Glutamatergic neuron (in vitro differentiated cells): ENCODE data around the gene VGLL1. TPM values are rescaled to one million over a fixed set of nuclear protein-coding genes. Genes with fewer than 3 reads are reported as not detected.

Experiments used
- DNase-seq: peaks from one replicate; pipeline ENCODE4 v3.0.0; 2022
- H3K27ac Mint-ChIP-seq: one replicate; pipeline ENCODE4 v1.8.0; 2020; ENCODE audit warnings: mild to moderate bottlenecking, mixed read lengths, inconsistent platforms; ENCODE audit not compliant: unreplicated experiment
- H3K27me3 Mint-ChIP-seq: one replicate; pipeline ENCODE4 v1.8.0; 2020; ENCODE audit warnings: mild to moderate bottlenecking, moderate library complexity, mixed read lengths, inconsistent platforms; ENCODE audit not compliant: unreplicated experiment
- H3K36me3 Mint-ChIP-seq: one replicate; pipeline ENCODE4 v1.8.0; 2020; ENCODE audit warnings: mild to moderate bottlenecking, mixed read lengths, inconsistent platforms; ENCODE audit not compliant: unreplicated experiment
- H3K4me1 Mint-ChIP-seq: one replicate; pipeline ENCODE4 v1.8.0; 2020; ENCODE audit warnings: mild to moderate bottlenecking, low read depth, mixed read lengths, inconsistent platforms; ENCODE audit not compliant: unreplicated experiment
- H3K4me3 Mint-ChIP-seq: one replicate; pipeline ENCODE4 v1.8.0; 2020; ENCODE audit warnings: mild to moderate bottlenecking, mixed read lengths, inconsistent platforms; ENCODE audit not compliant: unreplicated experiment
- H3K9me3 Mint-ChIP-seq: one replicate; pipeline ENCODE4 v1.8.0; 2020; ENCODE audit warnings: mild to moderate bottlenecking, moderate library complexity, mixed read lengths, inconsistent platforms; ENCODE audit not compliant: unreplicated experiment
- CTCF ChIP-seq: fragments of 200-600 bp; sonication (generic); IDR thresholded peaks from one replicate; pipeline ENCODE4 v1.5.0; 2021; ENCODE audit not compliant: partially characterized antibody, unreplicated experiment
- total RNA-seq: library from RNA; stranded (reverse); fragmentation: NEBNext Ultra II Directional; extraction: Animal tissue kit (Norgen Biotek cat#: 25700); gene quantifications from one replicate; pipeline ENCODE4 v1.2.1, GENCODE V29; 2021; ENCODE audit not compliant: unreplicated experiment

Gene VGLL1
- total RNA-seq, 1 donor from 2014 or later, result not detected

DNA sequence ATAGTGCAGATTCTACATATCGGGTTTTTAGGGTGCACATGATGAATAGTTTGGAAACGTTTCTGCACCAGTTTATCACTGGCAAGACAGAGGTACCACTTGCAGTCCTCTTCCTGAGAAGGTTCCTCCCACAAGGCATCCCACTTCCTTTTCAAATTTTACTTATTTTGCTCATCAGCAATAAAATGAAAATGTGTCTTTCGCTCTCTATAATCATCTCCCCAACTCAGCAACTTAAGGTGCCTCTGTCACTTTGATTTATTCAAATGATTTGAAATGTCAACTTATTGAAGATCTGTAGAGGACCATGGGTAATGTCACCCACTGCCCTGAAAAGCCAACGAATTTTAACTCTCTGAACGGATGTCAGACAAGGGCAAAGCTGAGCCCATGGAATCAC lies 53.2 kb downstream of the VGLL1 start:
- no peak for DNase-seq
- no peaks in the 10 kb centered on the region for H3K36me3 Mint-ChIP-seq
- H3K27ac Mint-ChIP-seq, result no peak overlapping the region
- H3K9me3 Mint-ChIP-seq, result no peaks in the 10 kb centered on the region
- no peak for TF ChIP-seq CTCF
- no peak overlapping the region for H3K4me3 Mint-ChIP-seq
- H3K4me1 Mint-ChIP-seq, result no peaks in the 10 kb centered on the region
- H3K27me3 Mint-ChIP-seq, result no peaks in the 10 kb centered on the region

- DNase-seq, result no peak
- H3K4me3 Mint-ChIP-seq, result no peak overlapping the region
- H3K27me3 Mint-ChIP-seq, result no peaks in the 10 kb centered on the region
- no peaks in the 10 kb centered on the region for H3K36me3 Mint-ChIP-seq
- no peak overlapping the region for H3K27ac Mint-ChIP-seq
- TF ChIP-seq CTCF, result no peak
- H3K4me1 Mint-ChIP-seq, result no peaks in the 10 kb centered on the region
- no peaks in the 10 kb centered on the region for H3K9me3 Mint-ChIP-seq
Observed at GRCh38 chrX:136585960-136586359, 53.9 kb downstream of the VGLL1 start.

DNA sequence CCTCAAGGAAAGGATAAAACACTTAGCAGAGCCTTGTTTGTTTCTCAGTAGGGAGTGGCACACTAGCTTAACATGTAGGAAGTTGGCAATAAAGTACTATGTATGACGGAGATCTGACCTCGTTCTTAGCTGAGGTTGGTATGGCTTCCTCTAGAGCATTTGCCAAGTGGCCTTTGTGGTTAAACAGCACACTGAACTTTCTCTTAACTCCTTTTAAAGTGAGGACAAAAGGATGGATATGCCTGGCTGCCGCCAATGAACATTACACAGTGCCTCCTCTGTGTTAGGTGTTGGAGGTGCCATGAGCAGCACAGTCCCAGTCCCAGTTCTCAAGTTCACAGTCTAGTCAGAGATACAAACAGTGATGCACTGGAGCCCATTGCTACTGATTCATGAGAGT lies 54.4 kb downstream of the VGLL1 start:
- Mint-ChIP-seq H3K27me3 (no peaks in the 10 kb centered on the region), H3K4me3 (no peak overlapping the region), H3K9me3 (no peaks in the 10 kb centered on the region), H3K36me3 (no peaks in the 10 kb centered on the region), H3K4me1 (no peaks in the 10 kb centered on the region), H3K27ac (no peak overlapping the region)
- TF ChIP-seq CTCF, result no peak
- DNase-seq, result no peak

- Mint-ChIP-seq H3K4me1 (no peaks in the 10 kb centered on the region), H3K27ac (no peak overlapping the region), H3K4me3 (no peak overlapping the region), H3K27me3 (no peaks in the 10 kb centered on the region), H3K9me3 (no peaks in the 10 kb centered on the region), H3K36me3 (no peaks in the 10 kb centered on the region)
- DNase-seq, result no peak
- TF ChIP-seq CTCF, result no peak
Observed at GRCh38 chrX:136587532-136587931, 55.5 kb downstream of the VGLL1 start.

DNA sequence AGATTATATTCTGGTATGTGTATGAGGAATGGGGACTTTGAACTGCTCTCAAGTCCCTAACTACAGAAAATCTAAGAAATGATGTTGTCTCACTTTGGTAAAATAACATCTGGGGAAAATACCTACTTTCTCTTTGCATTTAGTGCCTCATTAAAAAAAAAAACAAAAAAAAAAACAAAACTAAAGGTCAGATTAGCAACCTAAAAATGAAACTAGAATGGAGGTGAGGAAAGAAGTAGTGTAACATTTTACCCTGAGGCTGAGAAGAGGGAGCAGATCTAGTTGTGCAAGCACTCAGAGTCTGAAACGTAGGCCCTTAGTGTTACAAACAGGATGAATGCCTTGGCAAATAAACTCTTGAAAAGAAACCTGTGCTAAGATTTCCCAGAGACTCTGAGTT lies 56.0 kb downstream of the VGLL1 start:
- Mint-ChIP-seq H3K4me3 (no peak overlapping the region), H3K4me1 (no peaks in the 10 kb centered on the region), H3K36me3 (no peaks in the 10 kb centered on the region), H3K27me3 (no peaks in the 10 kb centered on the region), H3K27ac (no peak overlapping the region), H3K9me3 (no peaks in the 10 kb centered on the region)
- no peak for DNase-seq
- TF ChIP-seq CTCF, result no peak
